ENCODE measurements around the gene IGFN1.
"Not testable (repeated sequence)": the region's sequence is repeated elsewhere in the genome, so short reads cannot be mapped to it uniquely, and the experiment has no call there.

IGFN1 gene

GRCh38 chr1:201190624-201191051 is at the start of gene IGFN1:
TSS of gene IGFN1 (plus strand) at chr1:201190824. CDS start at chr1:201193294, 2,470 bp downstream.
- no peak for DNase-seq (ENCODE audit: low read depth in 2 of 2)

GRCh38 chr1:201140941-201141260 is 49.7 kb upstream of the IGFN1 start:
- DNase-seq (ENCODE audit: low read depth in 2 of 2), result no peak

DNA sequence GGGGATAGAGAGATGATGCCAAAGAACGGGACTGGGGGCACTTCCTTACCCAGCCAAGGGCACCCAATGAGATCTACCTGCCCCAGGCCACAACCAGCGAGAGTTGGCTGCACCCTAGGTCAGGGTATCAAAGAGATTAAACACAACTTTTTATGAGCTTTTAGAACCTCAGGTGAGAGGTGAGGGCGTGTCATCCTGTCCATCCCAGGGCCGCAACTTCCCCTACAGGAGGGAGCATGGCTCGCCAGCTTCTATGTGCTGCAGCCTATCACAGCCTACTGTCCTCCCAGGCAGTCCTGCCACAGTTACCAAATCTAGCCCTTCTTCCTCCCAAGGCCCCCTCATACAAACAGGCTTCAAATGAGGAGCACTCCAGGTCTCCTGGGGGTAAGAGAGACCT is 49.2 kb upstream of the IGFN1 start:
- DNase-seq (ENCODE audit: low read depth in 2 of 2), result no peak

DNA sequence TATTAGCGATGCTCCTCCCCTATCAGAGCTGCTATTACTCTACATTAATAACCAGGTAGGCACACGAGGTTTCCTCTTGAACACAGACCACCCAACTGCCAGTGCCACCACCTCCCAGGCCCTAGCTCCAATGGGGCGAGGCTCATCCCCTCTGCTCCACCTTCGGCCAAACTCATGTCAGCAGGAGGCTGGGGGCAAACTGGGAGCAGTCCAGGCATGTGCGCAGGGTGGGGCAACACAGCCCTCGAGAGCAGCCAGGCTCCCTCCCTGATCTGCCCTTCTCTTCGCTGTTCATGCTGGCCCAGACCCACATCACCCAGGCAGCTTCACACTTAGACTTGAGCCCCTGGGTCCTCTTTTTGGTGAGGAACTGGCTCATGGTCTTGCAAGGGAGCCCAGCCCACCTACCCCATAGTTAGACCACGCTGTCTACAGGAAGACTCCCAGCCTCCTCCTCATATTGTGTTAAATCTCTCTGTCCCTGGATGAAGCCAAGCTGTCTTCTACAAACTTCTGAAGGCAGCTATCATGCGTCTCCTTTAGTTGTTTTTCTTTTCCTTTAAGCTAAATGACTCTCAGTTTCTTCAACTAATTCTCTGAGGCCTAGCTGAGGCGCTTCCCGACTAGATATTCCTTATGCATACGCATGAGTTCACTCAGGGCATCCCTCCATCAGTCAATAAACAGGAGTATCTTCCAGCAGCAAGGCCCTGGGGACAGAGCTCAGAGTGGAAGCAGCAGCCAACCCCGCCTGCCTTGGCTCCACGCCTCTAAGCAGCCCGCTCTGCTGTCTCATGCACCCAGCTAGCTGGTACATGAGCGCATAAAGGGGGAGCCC is 48.4 kb upstream of the IGFN1 start:
- no peak for DNase-seq (ENCODE audit: low read depth in 2 of 2)

DNA sequence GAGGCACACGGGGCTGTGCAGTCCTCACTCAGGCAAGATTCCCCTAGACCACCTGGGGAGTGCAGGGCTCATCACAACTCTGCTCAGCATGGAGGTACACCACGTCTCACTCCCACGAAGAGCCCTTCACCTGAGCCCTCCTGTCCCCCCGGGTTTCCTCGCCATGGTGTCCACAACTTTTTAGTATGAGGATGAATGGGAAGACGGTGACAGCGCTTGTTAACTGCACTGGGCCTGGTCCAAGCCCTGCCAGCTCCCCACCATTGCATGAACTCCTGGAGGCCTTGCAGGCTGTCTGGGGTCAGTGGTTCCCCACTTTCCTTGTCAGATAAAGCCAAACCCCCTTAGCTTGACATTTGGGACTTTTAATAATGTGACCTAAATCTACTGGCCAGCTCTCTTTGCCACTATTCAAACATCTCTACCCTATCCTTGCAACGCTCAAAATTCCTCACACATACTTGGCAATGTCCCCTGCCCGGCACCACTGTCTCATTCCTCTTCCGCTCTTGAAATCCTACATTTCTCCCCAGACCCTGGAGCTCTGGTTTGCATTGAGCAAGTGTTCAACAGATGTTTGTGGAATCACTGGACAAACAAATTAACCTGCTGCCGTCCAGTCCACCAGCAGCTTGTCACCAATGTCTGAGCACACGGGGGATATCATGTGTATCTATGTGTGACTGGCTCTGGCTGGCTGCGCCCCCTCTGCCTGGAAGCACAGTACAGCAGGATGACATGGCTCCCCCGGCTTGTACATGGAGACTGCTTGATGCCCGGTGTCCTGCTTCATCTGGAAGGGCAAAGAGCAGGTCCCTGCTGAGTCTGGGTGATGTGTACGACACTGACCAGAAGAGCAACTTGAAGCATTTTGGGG is 47.5 kb upstream of the IGFN1 start:
- DNase-seq (ENCODE audit: low read depth in 2 of 2), result no peak

GRCh38 chr1:201143726-201144635 is 46.6 kb upstream of the IGFN1 start:
- no peak for DNase-seq (ENCODE audit: low read depth in 2 of 2)

GRCh38 chr1:201144701-201145100 is 45.9 kb upstream of the IGFN1 start:
- DNase-seq (ENCODE audit: low read depth in 2 of 2), result no peak

GRCh38 chr1:201145132-201145531 is 45.5 kb upstream of the IGFN1 start:
- no peak for DNase-seq (ENCODE audit: low read depth in 2 of 2)

DNA sequence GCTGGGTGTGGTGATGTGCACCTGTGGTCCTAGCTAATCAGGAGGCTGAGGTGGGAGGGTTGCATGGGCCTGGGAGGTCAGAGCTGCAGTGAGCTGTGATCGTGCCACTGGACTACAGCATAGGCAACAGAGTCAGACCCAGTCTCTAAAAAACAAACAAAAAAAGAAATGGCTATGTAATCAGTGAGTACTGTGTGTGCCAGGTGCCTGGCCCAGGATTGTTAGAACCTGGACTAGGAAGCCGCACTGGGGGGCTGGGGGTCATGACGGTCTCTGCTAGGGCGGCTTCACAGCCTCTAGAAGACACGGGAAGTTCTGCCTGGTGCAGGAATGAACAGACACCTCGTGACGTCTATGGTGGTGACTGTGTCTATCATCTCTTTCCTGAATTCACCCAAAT is 44.8 kb upstream of the IGFN1 start:
- no peak for DNase-seq (ENCODE audit: low read depth in 2 of 2)

DNA sequence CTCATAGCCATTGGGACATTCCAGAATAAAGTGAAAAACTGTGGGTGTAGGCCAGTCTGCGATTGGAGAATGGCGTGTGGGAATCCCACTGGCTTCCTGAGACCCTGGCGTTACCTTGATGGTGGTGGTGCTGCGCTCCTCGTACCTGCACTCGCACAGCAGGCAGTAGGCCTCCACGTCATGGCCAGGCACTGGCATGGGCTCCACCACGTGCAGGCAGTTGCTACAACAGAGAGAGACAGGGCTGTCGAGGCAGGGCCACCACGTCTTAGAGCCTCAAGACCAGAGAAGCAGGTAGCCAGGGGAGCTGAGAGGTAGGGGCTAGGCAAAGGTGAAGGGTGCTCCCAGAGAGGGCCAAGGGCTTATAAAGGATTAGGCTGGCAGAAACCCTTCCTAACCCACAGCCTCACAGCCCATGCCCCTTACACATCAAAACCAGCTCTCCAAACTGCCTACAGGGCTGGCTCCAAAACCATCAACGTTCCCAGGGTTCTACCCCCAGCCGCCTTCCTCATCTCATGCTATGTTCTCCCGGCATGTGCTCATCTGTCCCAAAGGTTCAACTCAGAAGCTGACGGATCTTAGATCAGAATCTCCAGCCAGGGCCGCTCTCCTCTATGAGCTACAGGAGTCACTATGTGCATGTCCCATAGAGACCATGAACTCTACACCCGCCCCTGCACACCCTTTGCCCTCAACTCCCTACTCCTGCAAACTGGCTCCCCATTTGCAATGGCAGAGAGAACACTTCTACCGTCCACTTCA is 43.8 kb upstream of the IGFN1 start:
- DNase-seq (ENCODE audit: low read depth in 2 of 2), result no peak

- DNase-seq (ENCODE audit: low read depth in 2 of 2), result no peak
Observed at GRCh38 chr1:201147396-201148015, 43.1 kb upstream of the IGFN1 start.

DNA sequence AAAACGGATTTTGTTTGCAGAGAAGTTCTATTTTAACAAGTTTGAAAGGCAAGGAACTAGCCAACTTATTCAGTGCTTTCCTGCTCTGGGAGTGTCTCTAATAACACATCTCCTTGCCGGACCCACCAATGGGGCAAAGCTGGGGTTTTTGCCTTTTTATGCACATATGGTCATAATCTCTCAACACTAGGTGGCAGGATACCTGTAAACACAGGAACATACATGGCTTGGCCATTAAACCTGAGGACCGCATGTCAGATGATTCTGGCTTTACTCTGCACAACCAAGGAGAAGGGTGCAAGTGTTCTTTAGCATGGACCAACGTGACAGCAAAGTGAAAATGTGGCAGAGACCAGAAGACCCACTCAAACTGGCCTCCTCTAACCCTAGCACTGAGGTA is 41.2 kb upstream of the IGFN1 start:
- no peak for DNase-seq (ENCODE audit: low read depth in 2 of 2)

DNA sequence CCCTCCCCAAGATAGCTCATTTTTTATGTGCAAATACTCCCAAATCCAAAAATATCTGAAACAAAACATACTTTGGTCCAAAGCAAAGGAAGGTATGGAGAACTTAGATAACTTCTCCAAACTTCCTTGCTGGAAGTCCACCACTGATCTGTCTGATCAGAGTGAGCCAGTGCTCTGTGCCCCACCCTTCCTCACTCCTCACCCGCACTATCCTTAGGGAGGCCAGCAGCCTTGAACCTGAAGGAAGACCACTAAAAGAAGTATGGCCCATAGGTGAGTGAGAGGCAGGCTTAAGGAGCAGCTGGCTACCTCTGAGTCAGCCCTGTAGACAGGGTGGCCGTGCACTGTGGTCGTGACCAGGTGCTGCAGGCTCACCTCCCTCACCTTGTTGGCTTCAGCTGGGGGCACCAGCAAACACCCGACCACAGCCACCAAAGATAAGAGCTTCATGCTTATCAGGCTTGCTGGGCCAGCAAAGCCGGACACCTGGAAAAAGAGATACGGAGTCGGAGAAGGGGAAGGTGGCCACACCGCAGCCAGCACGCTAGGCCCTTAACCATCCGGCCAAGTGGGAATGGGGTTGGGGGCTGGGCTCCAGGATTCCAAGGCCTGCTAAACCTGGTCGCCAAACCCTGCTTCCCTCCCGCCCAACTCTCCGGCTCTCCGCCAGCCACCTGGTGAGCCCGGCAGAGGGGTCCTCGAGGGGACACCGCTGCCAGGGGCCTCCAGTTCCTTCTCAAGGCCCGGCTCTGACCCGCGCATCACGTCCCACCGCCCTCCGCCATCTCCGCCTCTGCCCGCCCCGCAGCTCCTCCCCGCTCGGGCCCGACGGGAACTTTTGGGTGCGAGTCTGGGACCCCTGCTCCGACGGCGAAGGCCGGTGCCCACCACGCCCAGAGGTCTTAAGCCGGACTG is 36.9 kb upstream of the IGFN1 start:
- DNase-seq (ENCODE audit: low read depth in 2 of 2), result no peak

DNA sequence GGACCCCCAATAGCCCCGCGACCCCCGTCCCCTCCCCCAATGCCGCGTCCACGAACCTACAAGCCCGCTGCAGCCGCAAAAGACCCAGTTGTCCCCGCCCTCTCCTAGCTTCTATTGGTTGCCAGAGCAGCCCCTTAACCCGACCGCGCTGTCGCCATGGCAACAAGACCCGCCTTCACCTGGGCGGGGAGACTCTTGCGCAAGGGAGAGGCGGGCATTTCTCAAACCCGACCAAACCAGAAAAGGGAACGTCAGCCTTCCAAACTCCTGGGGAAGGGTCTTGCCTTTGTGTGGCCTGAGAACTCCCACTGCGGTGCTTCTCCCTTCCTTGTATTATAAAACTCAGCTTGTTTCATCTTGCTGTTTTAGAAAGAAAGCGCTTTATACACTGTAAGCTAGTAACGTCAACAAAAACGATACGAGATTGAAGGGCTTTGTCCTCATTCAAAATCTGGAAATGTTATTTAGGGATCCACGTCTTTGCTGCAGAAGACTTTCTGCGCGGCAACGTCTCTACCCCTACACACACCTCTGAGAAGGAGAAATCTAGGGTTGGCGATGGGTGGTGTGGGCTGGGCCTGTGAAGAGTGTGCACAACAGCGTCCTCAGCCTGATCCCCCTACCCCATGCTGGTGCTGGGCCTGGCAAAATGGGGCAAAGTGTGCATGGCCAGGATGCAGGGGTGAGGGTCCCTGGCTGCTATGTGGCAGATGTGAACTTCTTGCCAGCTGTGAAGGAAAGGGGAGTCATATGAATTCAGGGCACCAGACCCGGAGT is 36.0 kb upstream of the IGFN1 start, which contains the start of gene TMEM9:
Gene TMEM9, minus strand, starts transcription at position 86 of the 777 bp plus-strand sequence. CDS start 551 bp downstream, outside the sequence.
- DNase-seq (ENCODE audit: low read depth in 2 of 2), result peak; percentile 95 to 99

DNA sequence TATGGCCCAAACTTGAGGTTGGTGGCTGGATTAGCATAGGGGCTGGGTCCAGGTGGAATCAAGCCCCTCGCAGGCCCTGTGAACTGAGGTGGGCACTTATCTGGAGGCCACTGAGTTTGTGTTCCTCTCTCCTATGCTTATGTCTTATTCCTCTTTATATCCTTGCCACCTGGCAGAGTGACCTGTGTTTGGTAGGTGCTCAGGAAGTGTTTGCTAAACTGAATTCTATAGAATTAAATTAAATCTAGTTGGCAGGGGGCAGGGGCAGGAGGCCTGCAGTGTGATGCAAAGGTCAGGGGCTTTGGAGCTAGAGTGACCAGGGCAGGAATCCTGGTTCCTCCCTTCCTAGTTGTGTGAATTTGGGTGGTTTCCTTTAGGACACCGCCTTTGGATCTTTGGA is 35.3 kb upstream of the IGFN1 start:
- DNase-seq (ENCODE audit: low read depth in 2 of 2), result no peak

DNA sequence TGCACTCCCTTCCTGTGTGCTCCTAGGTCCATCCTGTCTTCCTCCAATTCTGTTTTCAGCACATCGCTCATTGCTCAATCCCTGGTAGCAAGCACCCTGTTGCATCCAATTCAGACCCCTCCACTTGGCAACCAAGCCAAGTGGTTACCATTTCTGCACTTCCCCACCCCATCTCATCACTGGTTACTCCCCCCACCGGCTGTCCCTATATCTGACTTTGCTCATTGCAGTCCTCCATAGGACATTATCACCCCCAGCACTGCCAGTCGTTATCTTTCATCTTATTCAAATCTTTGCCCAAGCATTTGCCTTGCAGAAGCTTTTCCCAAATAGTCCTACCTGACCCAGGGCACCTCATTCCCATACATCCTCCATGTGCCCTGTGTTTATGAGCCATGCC is 34.3 kb upstream of the IGFN1 start:
- no peak for DNase-seq (ENCODE audit: low read depth in 2 of 2)

DNA sequence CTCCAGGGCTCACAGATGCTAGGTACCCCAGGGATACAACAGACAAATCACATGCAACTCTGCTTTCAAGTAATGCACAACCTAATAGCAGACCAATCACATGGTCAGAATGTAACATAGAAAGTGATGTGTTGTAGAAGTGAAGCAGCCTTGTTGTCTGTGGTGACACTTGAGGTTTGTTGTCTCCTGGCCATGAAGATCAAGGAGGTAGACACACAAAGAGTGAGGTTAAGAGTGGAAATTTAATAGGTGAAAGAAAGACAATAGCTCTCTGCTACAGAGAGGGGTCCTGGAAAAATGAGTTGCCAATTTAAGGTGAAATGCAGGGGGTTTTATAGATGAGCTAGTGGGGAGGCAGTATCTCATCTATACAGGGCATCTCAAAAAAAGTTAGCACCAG is 33.8 kb upstream of the IGFN1 start:
- no peak for DNase-seq (ENCODE audit: low read depth in 2 of 2)

DNA sequence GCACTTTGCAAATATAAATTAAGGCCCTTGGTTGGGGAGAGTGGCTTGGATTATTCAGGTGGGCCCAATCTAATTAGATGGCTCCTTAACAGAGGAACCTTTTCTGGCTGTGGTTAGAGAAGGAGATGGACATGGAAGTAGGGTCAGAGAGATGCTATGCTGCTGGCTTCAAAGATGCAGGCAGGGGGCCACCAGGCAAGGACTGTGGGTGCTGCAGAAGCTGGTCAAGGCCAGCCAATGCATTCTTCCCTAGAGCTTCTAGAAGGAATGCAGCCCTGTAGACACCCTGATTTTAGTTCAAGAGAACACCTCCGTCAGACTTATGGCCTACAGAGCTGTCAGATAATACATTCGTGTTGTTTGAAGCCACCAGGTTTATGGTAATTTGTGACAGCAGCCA is 32.7 kb upstream of the IGFN1 start:
- DNase-seq (ENCODE audit: low read depth in 2 of 2), result no peak

DNA sequence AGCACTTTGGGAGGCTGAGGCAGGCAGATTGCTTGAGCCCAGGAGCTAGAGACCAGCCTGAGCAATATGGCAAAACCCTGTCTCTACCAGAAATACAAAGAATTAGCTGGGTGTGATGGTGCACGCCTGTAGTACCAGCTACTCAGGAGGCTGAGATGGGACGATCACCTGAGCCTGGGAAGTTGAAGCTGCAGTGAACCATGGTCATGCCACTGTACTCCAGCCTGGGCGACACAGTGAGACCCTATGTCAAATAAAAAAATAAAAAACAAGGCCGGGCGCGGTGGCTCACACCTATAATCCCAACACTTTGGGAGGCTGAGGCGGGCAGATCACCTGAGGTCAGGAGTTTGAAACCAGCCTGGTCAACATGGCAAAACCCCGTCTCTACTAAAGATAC is 27.6 kb upstream of the IGFN1 start:
- DNase-seq (ENCODE audit: low read depth in 2 of 2), result not testable (repeated sequence)

All from stimulated activated CD4-positive, alpha-beta T cell treated with anti-CD3 and anti-CD28 coated beads, Interleukin-4, amount 100 ng/mL, for 48 hours (primary cell).